Chondrocyte (in vitro differentiated cells): ENCODE measurements around the gene FER. TPM values are rescaled to one million over a fixed set of nuclear protein-coding genes. Genes with fewer than 3 reads are reported as not detected.
"Not testable (repeated sequence)": the region's sequence is repeated elsewhere in the genome, so short reads cannot be mapped to it uniquely, and the experiment has no call there.

Experiments
- DNase-seq: peaks from one replicate; pipeline ENCODE4 v3.0.0; 2021; ENCODE audit warnings: mixed read lengths, low spot score
- H3K27ac Mint-ChIP-seq: one replicate; pipeline ENCODE4 v1.8.0; 2021; ENCODE audit warnings: mild to moderate bottlenecking, moderate library complexity, mixed read lengths; ENCODE audit not compliant: unreplicated experiment
- H3K27me3 Mint-ChIP-seq: 2 replicates; pipeline ENCODE4 v1.8.0; 2021; ENCODE audit warnings: low read depth, mixed read lengths
- H3K36me3 Mint-ChIP-seq: 2 replicates; pipeline ENCODE4 v1.8.0; 2021; ENCODE audit warnings: low read depth, mixed read lengths
- H3K4me1 Mint-ChIP-seq: 2 replicates; pipeline ENCODE4 v1.8.0; 2021; ENCODE audit warnings: low read depth, mild to moderate bottlenecking, mixed read lengths
- H3K4me3 Mint-ChIP-seq: one replicate; pipeline ENCODE4 v1.8.0; 2021; ENCODE audit warnings: mild to moderate bottlenecking, moderate library complexity, mixed read lengths; ENCODE audit not compliant: unreplicated experiment
- H3K9me3 Mint-ChIP-seq: 2 replicates; pipeline ENCODE4 v1.8.0; 2021; ENCODE audit warnings: low read depth, mixed read lengths
- total RNA-seq: library from RNA; stranded (reverse); gene quantifications from 3 replicates; pipeline ENCODE4 v1.2.1, GENCODE V29; 2021
- TF ChIP-seq, protein P1 (sequence below): fragments of 200-600 bp; sonication (generic); IDR thresholded peaks from 2 replicates; pipeline ENCODE4 v1.5.0; 2021; ENCODE audit warnings: antibody characterized with exemption, mild to moderate bottlenecking, moderate library complexity

FER gene
- total RNA-seq, 1 donor from 2014 or later = 23.5 TPM

- peaks cover 12% of the 10 kb centered on the region for H3K9me3 Mint-ChIP-seq
- DNase-seq = no peak
These were observed 24.9 kb downstream of the FER start for GRCh38 chr5:108772626-108773025.

GRCh38 chr5:108773330-108773729, 25.6 kb downstream of the FER start:
- TF ChIP-seq, protein P1, sequence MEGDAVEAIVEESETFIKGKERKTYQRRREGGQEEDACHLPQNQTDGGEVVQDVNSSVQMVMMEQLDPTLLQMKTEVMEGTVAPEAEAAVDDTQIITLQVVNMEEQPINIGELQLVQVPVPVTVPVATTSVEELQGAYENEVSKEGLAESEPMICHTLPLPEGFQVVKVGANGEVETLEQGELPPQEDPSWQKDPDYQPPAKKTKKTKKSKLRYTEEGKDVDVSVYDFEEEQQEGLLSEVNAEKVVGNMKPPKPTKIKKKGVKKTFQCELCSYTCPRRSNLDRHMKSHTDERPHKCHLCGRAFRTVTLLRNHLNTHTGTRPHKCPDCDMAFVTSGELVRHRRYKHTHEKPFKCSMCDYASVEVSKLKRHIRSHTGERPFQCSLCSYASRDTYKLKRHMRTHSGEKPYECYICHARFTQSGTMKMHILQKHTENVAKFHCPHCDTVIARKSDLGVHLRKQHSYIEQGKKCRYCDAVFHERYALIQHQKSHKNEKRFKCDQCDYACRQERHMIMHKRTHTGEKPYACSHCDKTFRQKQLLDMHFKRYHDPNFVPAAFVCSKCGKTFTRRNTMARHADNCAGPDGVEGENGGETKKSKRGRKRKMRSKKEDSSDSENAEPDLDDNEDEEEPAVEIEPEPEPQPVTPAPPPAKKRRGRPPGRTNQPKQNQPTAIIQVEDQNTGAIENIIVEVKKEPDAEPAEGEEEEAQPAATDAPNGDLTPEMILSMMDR = no peak
- no peaks in the 10 kb centered on the region for H3K27me3 Mint-ChIP-seq
- no peak for DNase-seq
- peaks cover 8% of the 10 kb centered on the region for H3K36me3 Mint-ChIP-seq
- H3K4me3 Mint-ChIP-seq = no peak overlapping the region
- peaks cover 12% of the 10 kb centered on the region for H3K9me3 Mint-ChIP-seq
- peaks cover 6% of the 10 kb centered on the region for H3K4me1 Mint-ChIP-seq
- no peak overlapping the region for H3K27ac Mint-ChIP-seq

More at GRCh38 chr5:108772626-108773025, 24.9 kb downstream of the FER start:
- Mint-ChIP-seq H3K4me1 (peaks cover 6% of the 10 kb centered on the region), H3K27ac (no peak overlapping the region), H3K4me3 (no peak overlapping the region), H3K36me3 (peaks cover 8% of the 10 kb centered on the region), H3K27me3 (no peaks in the 10 kb centered on the region)
- TF ChIP-seq, protein P1 = no peak

DNA sequence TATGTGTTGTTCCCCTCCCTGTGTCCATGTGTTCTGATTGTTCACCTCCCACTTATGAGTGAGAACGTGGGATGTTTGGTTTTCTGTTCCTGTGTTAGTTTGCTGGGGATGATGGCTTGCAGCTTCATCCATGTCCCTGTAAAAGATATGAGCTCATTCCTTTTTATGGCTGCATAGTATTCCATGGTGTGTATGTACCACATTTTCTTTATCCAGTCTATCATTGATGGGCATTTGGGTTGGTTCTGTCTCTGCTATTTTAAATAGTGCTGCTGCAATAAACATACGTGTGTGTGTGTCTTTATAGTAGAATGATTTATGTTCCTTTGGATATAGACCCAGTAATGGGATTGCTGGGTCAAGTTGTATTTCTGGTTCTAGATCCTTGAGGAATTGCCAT, 26.4 kb downstream of the FER start:
- H3K4me3 Mint-ChIP-seq = not testable (repeated sequence)

GRCh38 chr5:108777582-108777981, 29.9 kb downstream of the FER start:
- not testable (repeated sequence) for H3K36me3 Mint-ChIP-seq, H3K27ac Mint-ChIP-seq, H3K4me3 Mint-ChIP-seq, H3K27me3 Mint-ChIP-seq, DNase-seq
- Mint-ChIP-seq H3K9me3 (peaks cover 18% of the 10 kb centered on the region), H3K4me1 (peaks cover 13% of the 10 kb centered on the region)

More for the DNA sequence above, 26.4 kb downstream of the FER start:
- H3K27ac Mint-ChIP-seq, H3K4me1 Mint-ChIP-seq, H3K36me3 Mint-ChIP-seq, DNase-seq, H3K27me3 Mint-ChIP-seq: not testable (repeated sequence)
- peaks cover 17% of the 10 kb centered on the region for H3K9me3 Mint-ChIP-seq

DNA sequence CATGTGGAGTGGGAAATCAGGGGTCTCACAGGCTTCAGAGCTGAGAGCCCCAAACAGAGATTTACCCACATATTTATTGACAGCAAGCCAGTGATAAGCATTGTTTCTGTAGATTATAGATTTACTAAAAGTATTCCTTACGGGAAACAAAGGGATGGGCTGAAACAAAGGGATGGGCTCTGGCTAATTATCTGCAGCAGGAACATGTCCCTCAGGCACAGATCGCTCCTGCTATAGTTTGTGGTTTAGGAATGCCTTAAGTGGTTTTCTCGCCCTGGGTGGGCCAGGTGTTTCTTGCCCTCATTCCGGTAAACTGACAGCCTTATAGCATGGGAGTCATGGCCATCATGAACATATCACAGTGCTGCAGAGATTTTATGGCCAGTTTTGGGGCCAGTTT, 36.9 kb downstream of the FER start:
- H3K36me3 Mint-ChIP-seq = peaks cover 13% of the 10 kb centered on the region
- not testable (repeated sequence) for H3K27ac Mint-ChIP-seq, DNase-seq, H3K27me3 Mint-ChIP-seq, H3K4me3 Mint-ChIP-seq
- H3K9me3 Mint-ChIP-seq = peaks cover 13% of the 10 kb centered on the region
- peaks cover 25% of the 10 kb centered on the region for H3K4me1 Mint-ChIP-seq

DNA sequence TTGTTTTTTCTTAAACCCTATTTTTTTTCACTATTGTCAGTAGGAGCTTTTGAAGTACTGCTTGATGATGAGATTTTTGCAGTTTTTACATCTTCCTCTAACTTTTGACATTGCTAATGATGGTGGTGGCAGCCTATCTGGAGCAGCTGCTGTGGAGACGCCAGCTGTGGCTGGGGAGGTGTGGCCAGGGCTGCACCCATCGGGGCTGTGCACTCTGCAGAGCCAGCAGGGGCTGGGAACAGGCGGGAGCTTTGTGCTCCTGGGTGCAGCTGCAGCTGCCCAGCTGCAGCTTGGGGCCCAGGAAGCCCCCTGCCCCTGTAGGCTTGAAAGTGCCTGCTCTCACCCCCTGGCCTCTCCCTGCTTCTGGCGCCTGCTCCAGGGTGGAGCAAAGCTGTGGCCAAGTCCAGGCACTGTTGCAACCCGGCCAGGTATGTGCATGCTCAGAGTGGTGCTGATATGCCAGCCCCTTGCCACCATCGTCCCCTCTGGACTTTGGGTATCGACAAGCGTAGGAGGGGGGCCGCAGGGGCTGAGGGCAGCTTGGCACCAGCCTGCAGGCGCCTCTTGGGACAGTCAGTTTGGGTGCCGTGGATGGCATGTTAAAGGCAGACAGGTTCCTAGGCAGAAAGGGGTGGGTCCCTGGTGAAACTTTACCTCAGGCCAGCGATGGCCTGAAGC, 39.2 kb downstream of the FER start:
- TF ChIP-seq, protein P1 = no peak
- no peak for DNase-seq
- no peak overlapping the region for H3K27ac Mint-ChIP-seq
- no peak overlapping the region for H3K4me3 Mint-ChIP-seq
- peaks cover 13% of the 10 kb centered on the region for H3K9me3 Mint-ChIP-seq
- peaks cover 15% of the 10 kb centered on the region for H3K4me1 Mint-ChIP-seq
- no peaks in the 10 kb centered on the region for H3K27me3 Mint-ChIP-seq
- H3K36me3 Mint-ChIP-seq = peaks cover 13% of the 10 kb centered on the region

GRCh38 chr5:108788142-108788541, 40.4 kb downstream of the FER start:
- Mint-ChIP-seq H3K4me1 (peaks cover 11% of the 10 kb centered on the region), H3K9me3 (peaks cover 13% of the 10 kb centered on the region), H3K4me3 (no peak overlapping the region), H3K36me3 (peaks cover 16% of the 10 kb centered on the region), H3K27me3 (no peaks in the 10 kb centered on the region), H3K27ac (no peak overlapping the region)
- TF ChIP-seq, protein P1 = no peak
- no peak for DNase-seq
